ENCODE results near the gene DAB1.

DAB1 gene

GRCh38 chr1:57410508-57410907, 13.4 kb downstream of the DAB1 start:
- no peak for DNase-seq

DNA sequence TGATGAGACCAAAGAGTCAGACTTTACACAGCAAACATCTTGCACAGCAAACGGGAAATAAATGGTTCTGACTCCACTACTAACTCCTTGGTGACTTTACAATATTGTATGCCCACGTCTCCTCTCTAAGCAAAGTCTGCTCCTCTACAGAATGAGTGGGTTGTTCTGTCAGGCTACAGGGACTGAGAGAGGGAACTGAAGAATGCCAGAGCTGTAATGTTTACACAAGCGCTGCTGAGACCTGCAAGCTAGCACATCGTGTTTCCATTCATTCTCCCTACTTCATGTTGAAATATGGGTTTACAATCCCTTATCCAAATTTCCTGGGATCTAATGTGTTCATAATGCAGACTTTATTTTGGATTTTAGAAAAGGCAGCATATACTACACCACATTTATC, 15.9 kb downstream of the DAB1 start:
- no peak for DNase-seq

DNA sequence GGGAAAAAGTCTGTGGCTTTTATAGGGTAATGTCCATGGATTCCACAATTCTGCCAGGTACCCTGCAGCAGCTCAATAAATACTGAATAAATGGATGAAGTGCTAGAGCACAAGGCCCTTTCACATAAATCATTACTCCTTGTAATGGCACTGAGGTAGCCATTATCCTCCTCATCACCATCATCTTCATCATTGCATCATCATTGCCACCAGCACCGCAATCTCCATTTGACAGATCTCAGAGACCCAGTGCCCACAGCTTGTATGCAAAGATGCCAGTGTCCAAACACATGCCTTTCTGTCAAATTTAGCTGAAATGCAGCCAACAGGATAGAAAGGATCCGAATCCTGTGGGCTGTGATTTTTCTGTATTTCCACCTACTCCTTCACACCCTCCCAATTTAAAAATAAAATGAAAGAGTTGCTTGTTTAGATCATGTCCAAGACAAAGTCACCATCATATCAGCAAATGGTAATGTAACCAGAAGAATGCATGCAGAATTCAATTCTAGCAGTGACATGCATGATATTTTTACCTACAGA, 17.4 kb downstream of the DAB1 start:
- DNase-seq = no peak

DNA sequence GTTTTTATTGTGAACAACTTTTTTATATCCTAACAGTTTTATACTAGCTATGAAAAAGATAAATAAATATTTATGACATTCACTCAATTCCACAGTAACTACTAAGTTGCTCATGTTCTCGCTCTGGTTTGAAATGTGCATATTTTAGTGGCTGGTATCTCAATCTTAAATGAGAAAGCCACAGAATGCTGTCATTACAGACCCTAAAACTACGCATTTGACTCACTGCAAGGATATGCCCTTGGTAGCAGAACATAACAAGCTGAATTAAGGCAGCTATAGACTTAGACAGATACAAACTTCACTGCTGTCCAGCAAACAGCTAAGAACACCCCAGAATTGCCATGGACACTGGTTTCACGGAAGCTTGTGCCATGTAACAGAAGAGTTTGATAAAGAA, 19.0 kb downstream of the DAB1 start:
- DNase-seq = no peak

DNA sequence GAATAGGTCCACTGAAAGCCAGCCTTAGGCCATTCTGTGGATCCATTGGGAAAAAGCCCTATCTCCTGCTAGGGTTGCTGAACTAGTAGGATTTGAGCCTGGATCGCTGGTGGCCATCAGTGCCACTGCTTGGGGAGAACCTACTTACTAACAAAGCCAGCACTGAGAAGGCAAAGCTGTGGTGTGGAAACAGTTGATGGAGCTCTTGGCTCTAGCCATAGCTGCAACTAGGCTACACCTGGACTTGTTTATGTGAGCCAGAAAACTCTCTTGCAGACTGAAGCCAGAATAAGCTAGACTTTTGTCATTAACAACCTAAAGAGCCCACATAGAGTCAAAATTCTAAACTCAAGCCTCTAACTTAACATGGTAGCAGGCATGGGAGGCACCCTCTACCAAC, 20.7 kb downstream of the DAB1 start:
- no peak for DNase-seq

- DNase-seq = no peak
These were observed 22.2 kb downstream of the DAB1 start for GRCh38 chr1:57401671-57402070.

DNA sequence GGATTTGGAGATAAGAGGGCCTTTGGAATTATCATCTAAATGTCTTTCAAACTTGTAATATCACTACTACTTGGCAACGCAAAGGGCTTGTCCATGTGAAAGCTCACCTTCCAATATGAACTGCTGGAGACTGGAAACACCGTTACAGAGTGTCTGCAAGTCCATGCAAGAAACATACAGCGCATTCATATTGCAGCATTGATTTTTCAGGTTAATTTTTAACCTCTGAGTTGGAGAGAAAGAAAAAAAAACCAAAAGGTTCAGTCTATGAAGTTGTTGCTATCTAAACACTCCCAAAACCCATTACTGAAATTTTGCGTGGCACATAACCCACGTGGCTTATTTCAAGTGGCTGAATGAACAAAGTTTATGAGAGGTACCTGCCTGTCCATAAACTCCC, 23.8 kb downstream of the DAB1 start:
- no peak for DNase-seq

DNA sequence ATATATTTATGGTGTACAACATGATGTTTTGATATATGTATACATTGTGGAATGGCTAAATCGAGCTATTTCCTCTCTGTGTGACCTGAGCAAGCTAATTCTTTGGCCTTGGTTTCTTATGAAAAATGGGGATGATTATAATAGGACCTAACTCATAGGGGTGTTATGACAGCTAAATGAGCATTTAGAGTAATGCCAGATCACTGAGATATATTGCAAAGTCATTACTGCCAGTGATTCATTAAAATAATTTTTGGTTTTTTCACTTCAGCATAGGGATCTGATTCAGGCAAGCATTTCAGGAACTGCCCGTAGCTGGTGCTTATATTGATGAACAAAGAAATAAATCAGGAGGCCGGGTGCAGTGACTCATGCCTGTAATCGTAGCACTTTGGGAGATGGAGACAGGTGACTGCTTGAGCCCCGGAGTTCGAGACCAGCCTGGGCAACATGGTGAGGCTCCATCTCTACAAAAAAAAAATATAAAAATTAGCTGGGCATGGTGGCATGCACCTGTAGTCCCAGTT, 30.7 kb downstream of the DAB1 start:
- no peak for DNase-seq

GRCh38 chr1:57385336-57385735, 38.5 kb downstream of the DAB1 start:
- no peak for DNase-seq

- no peak for DNase-seq
These were observed 39.0 kb downstream of the DAB1 start for GRCh38 chr1:57384901-57385300.

- no peak for DNase-seq
These were observed 39.6 kb downstream of the DAB1 start for GRCh38 chr1:57384284-57384683.

- no peak for DNase-seq
These were observed 42.0 kb downstream of the DAB1 start for GRCh38 chr1:57381871-57382270.

- DNase-seq = no peak
These were observed 42.4 kb downstream of the DAB1 start for GRCh38 chr1:57381426-57381825.

- no peak for DNase-seq
These were observed 42.9 kb downstream of the DAB1 start for GRCh38 chr1:57380923-57381322.

- no peak for DNase-seq
These were observed 45.3 kb downstream of the DAB1 start for GRCh38 chr1:57378534-57378933.

- DNase-seq = no peak
These were observed 46.3 kb downstream of the DAB1 start for GRCh38 chr1:57377339-57378139.

GRCh38 chr1:57376041-57376440, 47.8 kb downstream of the DAB1 start:
- no peak for DNase-seq

- no peak for DNase-seq
These were observed 54.0 kb downstream of the DAB1 start for GRCh38 chr1:57369889-57370288.

DNA sequence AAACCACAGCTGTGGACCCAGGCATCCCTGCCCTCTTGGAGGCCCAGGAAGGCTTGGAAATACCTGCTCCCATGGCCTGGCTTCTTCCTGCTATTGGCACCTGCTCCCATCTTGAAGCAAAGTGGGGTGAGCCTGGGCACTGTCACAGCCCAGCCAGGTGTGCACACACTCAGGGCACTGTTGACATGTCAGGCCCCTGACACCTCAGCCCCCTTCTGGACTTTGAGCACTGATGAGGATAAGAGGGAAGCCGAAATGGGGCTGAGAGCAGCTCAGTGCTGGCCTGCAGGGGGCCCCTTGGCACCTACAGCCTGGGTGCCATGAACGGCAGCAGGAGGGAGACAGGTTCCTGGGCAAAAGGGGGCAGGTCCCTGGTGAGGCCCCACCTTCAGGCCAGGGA, 55.9 kb downstream of the DAB1 start:
- no peak for DNase-seq

DNA sequence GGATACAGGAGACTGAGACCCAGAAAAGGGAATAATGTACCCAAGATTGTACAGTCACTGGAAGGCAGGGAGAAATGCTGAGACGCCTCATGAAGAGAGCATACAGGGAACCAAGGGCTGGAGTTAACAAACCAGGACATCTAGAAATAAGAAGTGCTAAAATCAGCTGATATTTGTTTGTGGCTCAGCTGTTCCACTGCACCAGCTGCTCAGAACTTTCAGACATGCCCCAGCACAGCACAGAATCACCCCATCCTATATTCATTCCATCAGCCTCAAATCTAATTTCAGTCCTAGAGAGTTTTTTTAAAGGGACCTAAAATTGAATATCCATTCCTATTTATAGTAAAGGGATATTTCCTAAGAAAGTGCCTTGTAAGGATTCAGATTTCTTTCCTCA, 60.2 kb downstream of the DAB1 start:
- DNase-seq = no peak

DNA sequence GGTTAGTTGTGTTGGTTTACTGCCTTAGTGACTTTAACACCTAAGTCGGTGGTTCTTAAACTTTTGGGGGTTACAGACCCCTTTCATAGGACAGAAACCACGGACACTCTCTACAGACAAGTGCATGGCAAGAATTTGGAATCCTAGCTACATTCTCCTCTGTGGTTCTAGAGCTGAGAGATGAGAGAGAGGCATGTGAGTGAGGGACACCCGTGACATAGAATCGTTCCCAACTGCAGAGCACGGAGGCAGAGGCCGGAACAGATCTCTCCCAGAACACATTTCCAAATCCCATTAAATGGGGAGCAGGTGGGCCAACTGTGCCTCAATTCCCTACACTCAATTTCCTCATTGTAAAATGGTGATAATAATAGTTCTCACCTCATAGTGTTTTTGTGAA, 60.7 kb downstream of the DAB1 start:
- no peak for DNase-seq

GRCh38 chr1:57362480-57362879, 61.4 kb downstream of the DAB1 start:
- no peak for DNase-seq

GRCh38 chr1:57361516-57361915, 62.3 kb downstream of the DAB1 start:
- no peak for DNase-seq

GRCh38 chr1:57360846-57361407, 62.9 kb downstream of the DAB1 start:
- DNase-seq = no peak
